ENCODE data around the gene ANAPC1. TPM values are rescaled to one million over a fixed set of nuclear protein-coding genes. Genes with fewer than 3 reads are reported as not detected.

ANAPC1 gene, protein sequence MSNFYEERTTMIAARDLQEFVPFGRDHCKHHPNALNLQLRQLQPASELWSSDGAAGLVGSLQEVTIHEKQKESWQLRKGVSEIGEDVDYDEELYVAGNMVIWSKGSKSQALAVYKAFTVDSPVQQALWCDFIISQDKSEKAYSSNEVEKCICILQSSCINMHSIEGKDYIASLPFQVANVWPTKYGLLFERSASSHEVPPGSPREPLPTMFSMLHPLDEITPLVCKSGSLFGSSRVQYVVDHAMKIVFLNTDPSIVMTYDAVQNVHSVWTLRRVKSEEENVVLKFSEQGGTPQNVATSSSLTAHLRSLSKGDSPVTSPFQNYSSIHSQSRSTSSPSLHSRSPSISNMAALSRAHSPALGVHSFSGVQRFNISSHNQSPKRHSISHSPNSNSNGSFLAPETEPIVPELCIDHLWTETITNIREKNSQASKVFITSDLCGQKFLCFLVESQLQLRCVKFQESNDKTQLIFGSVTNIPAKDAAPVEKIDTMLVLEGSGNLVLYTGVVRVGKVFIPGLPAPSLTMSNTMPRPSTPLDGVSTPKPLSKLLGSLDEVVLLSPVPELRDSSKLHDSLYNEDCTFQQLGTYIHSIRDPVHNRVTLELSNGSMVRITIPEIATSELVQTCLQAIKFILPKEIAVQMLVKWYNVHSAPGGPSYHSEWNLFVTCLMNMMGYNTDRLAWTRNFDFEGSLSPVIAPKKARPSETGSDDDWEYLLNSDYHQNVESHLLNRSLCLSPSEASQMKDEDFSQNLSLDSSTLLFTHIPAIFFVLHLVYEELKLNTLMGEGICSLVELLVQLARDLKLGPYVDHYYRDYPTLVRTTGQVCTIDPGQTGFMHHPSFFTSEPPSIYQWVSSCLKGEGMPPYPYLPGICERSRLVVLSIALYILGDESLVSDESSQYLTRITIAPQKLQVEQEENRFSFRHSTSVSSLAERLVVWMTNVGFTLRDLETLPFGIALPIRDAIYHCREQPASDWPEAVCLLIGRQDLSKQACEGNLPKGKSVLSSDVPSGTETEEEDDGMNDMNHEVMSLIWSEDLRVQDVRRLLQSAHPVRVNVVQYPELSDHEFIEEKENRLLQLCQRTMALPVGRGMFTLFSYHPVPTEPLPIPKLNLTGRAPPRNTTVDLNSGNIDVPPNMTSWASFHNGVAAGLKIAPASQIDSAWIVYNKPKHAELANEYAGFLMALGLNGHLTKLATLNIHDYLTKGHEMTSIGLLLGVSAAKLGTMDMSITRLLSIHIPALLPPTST (N-terminal part only)
- total RNA-seq (2022; extraction: Qiagen RNA extraction; ENCODE audit: low read depth): 27.4 to 38.5 TPM (median 33.0 TPM) in 5 replicates

GRCh38 chr2:111883661-111884591, at the start of gene ANAPC1:
Gene ANAPC1 (minus strand): TSS chr2:111884193. CDS start chr2:111880825, 3,368 bp downstream.

GRCh38 chr2:111897924-111898702, 14.1 kb upstream of the ANAPC1 start, which contains the start of gene MERTK:
Gene MERTK (plus strand): TSS chr2:111898607. CDS start chr2:111898736, 129 bp downstream.

Other genes with a start within 250 kb of the ANAPC1 start
- gene MERTK, start 14.4 kb upstream of the ANAPC1 start, total RNA-seq (2022; extraction: Qiagen RNA extraction; ENCODE audit: low read depth): 1.7 to 2.7 TPM (median 2.1 TPM) in 5 replicates
- gene TMEM87B, start 171.1 kb upstream of the ANAPC1 start, total RNA-seq (2022; extraction: Qiagen RNA extraction; ENCODE audit: low read depth): 16.3 to 22.9 TPM (median 18.8 TPM) in 5 replicates